ENCODE measurements around the gene HFE. TPM values are rescaled to one million over a fixed set of nuclear protein-coding genes. Genes with fewer than 3 reads are reported as not detected.

HFE gene
- total and polyA plus RNA-seq, 2 of the 13 experiments (the other 11 are each of a cell fraction or from before 2014, with no cell fraction given) = 3.7 to 6.3 TPM

GRCh38 chr6:26123947-26124780, 36.9 kb downstream of the HFE start (continued):
- TF ChIP-seq GABPB1 (CRISPR knock-in tag; IDR thresholded peaks at IDR 0.05) (peak; percentile 66; the same call in 1 of the 2 replicates), TCF7L2 (IDR thresholded peaks at IDR 0.05; ENCODE audit: low read depth, low read length) (no peak), MAX (IDR thresholded peaks at IDR 0.05) (peak; percentile 76), POLR2A (IDR thresholded peaks at IDR 0.05; ENCODE audit: insufficient read depth in 1 of 2, low read depth in 2 of 2, low read length in 2 of 2) (peak; percentile 84 to 96), NFRKB (IDR thresholded peaks at IDR 0.05) (no peak), PREB (CRISPR knock-in tag; IDR thresholded peaks at IDR 0.05) (peak; percentile 92; the same call in 1 of the 2 replicates), TEF (CRISPR knock-in tag; IDR thresholded peaks at IDR 0.05) (no peak; the same call in none of the 2 replicates), ZNF12 (CRISPR knock-in tag; IDR thresholded peaks at IDR 0.05) (peak; percentile 37; the same call in 1 of the 2 replicates), MED13 (CRISPR knock-in tag; IDR thresholded peaks at IDR 0.05) (peak; percentile 85), PRDM15 (CRISPR knock-in tag; IDR thresholded peaks at IDR 0.05) (no peak), ZNF510 (CRISPR knock-in tag; IDR thresholded peaks at IDR 0.05; ENCODE audit: low read depth) (no peak), ZBTB21 (CRISPR knock-in tag; IDR thresholded peaks at IDR 0.05) (no peak), PHF8 (CRISPR knock-in tag; IDR thresholded peaks at IDR 0.05) (peak; percentile 86), ZNF230 (CRISPR knock-in tag; IDR thresholded peaks at IDR 0.05) (no peak; the same call in 1 of the 2 replicates), ZNF589 (CRISPR knock-in tag; conservative IDR thresholded peaks at IDR 0.05) (0 out of 2 replicates have a peak, but pooled peaks have one; percentile 31), ZFP91 (CRISPR knock-in tag; IDR thresholded peaks at IDR 0.05; ENCODE audit: borderline replicate concordance) (peak; percentile 77; the same call in 1 of the 2 replicates), MZF1 (CRISPR knock-in tag; IDR thresholded peaks at IDR 0.05; ENCODE audit: borderline replicate concordance) (no peak), ZNF329 (CRISPR knock-in tag; IDR thresholded peaks at IDR 0.05; ENCODE audit: low read depth) (no peak), TFAP4 (IDR thresholded peaks at IDR 0.05; ENCODE audit: borderline replicate concordance, low read depth) (no peak; the same call in 1 of the 2 replicates), TBL1XR1 (IDR thresholded peaks at IDR 0.05; ENCODE audit: borderline replicate concordance, low read length, partially characterized antibody) (no peak), ZNF260 (CRISPR knock-in tag; IDR thresholded peaks at IDR 0.05; ENCODE audit: borderline replicate concordance, low read depth) (no peak), HMGA1 (CRISPR knock-in tag; conservative IDR thresholded peaks at IDR 0.05) (no peak)
